ENCODE measurements around the gene VAV2. TPM values are rescaled to one million over a fixed set of nuclear protein-coding genes. Genes with fewer than 3 reads are reported as not detected.

The VAV2 gene
- total and polyA plus RNA-seq, 9 of the 15 experiments (the other 6 are each of a cell fraction or from before 2014, with no cell fraction given) = 0.01 to 2.7 (median 1.0) TPM; not detected in 1

GRCh38 chr9:133844881-133845410 is 147.2 kb downstream of the VAV2 start:
- no peaks in the 10 kb centered on the region for H3K36me3 ChIP-seq (ENCODE audit: control insufficient read depth, insufficient read depth, low read length)
- POLR2A ChIA-PET = interaction anchor here (0.7 kb wide), 1 partner anchor 19 kb away, joined by 3 read pairs; no protein-coding TSS in a partner anchor
- H4K20me1 ChIP-seq (replicated peaks; ENCODE audit: control insufficient read depth, insufficient read depth, low read length) = peaks cover 30% of the 10 kb centered on the region
- intact Hi-C loops (cut with micrococcal nuclease) = no loop called here
- no peak overlapping the region for H2AFZ ChIP-seq (ENCODE audit: low read depth, low read length)
- BruUV-seq (replicated peaks) = no TSS peak
- in situ Hi-C loops (cut with MboI) = no loop called here
- no peaks in the 10 kb centered on the region for H3K79me2 ChIP-seq (ENCODE audit: control insufficient read depth, insufficient read depth, low read length)
- 19% methylated on average over 23 of the region's 23 CpGs for WGBS (ENCODE audit: insufficient coverage, low coverage, missing lambda C conversion rate)
- no peak for ATAC-seq
- H3K4me1 ChIP-seq (replicated peaks in 1 of 2; ENCODE audit: control insufficient read depth in 2 of 2, insufficient read depth in 2 of 2, low read length in 2 of 2) = peaks cover 0 to 6% of the 10 kb centered on the region in 2 experiments; a peak in 2 of 5 replicates
- H3K27me3 ChIP-seq (ENCODE audit: control insufficient read depth in 2 of 2, insufficient read depth in 2 of 2, low read length in 2 of 2) = peaks cover 12 to 87% of the 10 kb centered on the region in 2 experiments
- FAIRE-seq = no peak
- no peak overlapping the region for H3K9ac ChIP-seq (ENCODE audit: insufficient read depth in 1 of 2, low read depth in 2 of 2, low read length in 2 of 2)
- H3K9me3 ChIP-seq (replicated peaks; ENCODE audit: control insufficient read depth, insufficient read depth, low read depth, low read length) = no peaks in the 10 kb centered on the region
- no peak overlapping the region for H3K4me3 ChIP-seq
- no peaks in the 10 kb centered on the region for H3K9me1 ChIP-seq (ENCODE audit: control insufficient read depth, insufficient read depth, low read length)
- H3K27ac ChIP-seq (ENCODE audit: extremely low read depth, low read depth, low read length) = no peak overlapping the region
- no peak for DNase-seq (ENCODE audit: extremely low read depth in 1 of 4, low spot score in 3 of 4)
- H3K4me2 ChIP-seq (ENCODE audit: insufficient read depth, low read length) = no peak overlapping the region
- CTCF ChIA-PET (ENCODE audit: low intra/inter-chr PET ratio) = no interaction called here
- TF ChIP-seq ZMIZ1 (IDR thresholded peaks at IDR 0.05; ENCODE audit: low read depth in 2 of 2, low read length in 2 of 2) = no peak
- no peak for TF ChIP-seq E2F3 (CRISPR knock-in tag; IDR thresholded peaks at IDR 0.05)
- TF ChIP-seq KLF13 (tag; IDR thresholded peaks at IDR 0.05; ENCODE audit: borderline replicate concordance, low read depth) = no peak
- no peak for TF ChIP-seq ARID4B (CRISPR knock-in tag; IDR thresholded peaks at IDR 0.05)
- no peak for TF ChIP-seq CHD1 (IDR thresholded peaks at IDR 0.05; ENCODE audit: low read length)
- TF ChIP-seq NFRKB (IDR thresholded peaks at IDR 0.05; ENCODE audit: low read depth) = no peak
- no peak for TF ChIP-seq SREBF1 (IDR thresholded peaks at IDR 0.05; ENCODE audit: borderline replicate concordance, low read depth, low read length)
- no peak for TF ChIP-seq TARDBP (IDR thresholded peaks at IDR 0.05)
- TF ChIP-seq EZH2 (IDR thresholded peaks at IDR 0.05; ENCODE audit: borderline replicate concordance, low read depth, low read length) = no peak

Data from K562 (cell line).